ENCODE data around the gene DAZAP2. TPM values are rescaled to one million over a fixed set of nuclear protein-coding genes. Genes with fewer than 3 reads are reported as not detected.

The DAZAP2 gene
- total and polyA plus RNA-seq, 2 of the 13 experiments (the other 11 are each of a cell fraction or from before 2014, with no cell fraction given) = 64.5 to 222 TPM

GRCh38 chr12:51195841-51196240 lies 42.8 kb upstream of the DAZAP2 start:
- Histone ChIP-seq H3K9me3 (ENCODE audit: low read length) (no peaks in the 10 kb centered on the region), H3K36me3 (replicated peaks in 1 of 2; ENCODE audit: control insufficient read depth in 1 of 2, insufficient read depth in 2 of 2, low read length in 2 of 2) (no peaks in the 10 kb centered on the region), H3K4me1 (ENCODE audit: insufficient read depth, low read length) (peaks cover 34% of the 10 kb centered on the region), H3K27ac (ENCODE audit: extremely low read length, insufficient read depth, low read length) (no peak overlapping the region), H3K9ac (ENCODE audit: insufficient read depth, low read depth, low read length) (no peak overlapping the region), H3K27me3 (ENCODE audit: control insufficient read depth in 1 of 2, insufficient read depth in 2 of 2, low read length in 2 of 2) (no peaks in the 10 kb centered on the region; a peak in 1 of 5 replicates), H3K4me2 (ENCODE audit: low read depth, low read length) (no peak overlapping the region), H3K4me3 (replicated peaks in 1 of 3; ENCODE audit: insufficient read depth in 1 of 3, low read depth in 2 of 3, low read length in 3 of 3) (no peak overlapping the region), H3K79me2 (ENCODE audit: insufficient read depth, low read length) (no peaks in the 10 kb centered on the region), H2AFZ (ENCODE audit: low read length) (no peak overlapping the region), H4K20me1 (ENCODE audit: insufficient read depth, low read length) (no peaks in the 10 kb centered on the region)
- ATAC-seq = no peak
- no peak for DNase-seq (ENCODE audit: low spot score)
- no peak for FAIRE-seq
- 68% methylated on average over 5 of the region's 7 CpGs for WGBS (ENCODE audit: low lambda C conversion rate)
- no TSS peak for BruUV-seq (replicated peaks)
- intact Hi-C loops (cut with micrococcal nuclease; ENCODE audit: unreplicated experiment) = no loop called here
- ChIA-PET CTCF (ENCODE audit: low intra/inter-chr PET ratio, low total read pairs) (no interaction called here), POLR2A (no interaction called here)
- in situ Hi-C loops (cut with HindIII; ENCODE audit: extremely low pct_ligation_motif_present, low pct_unique_long_range_greater_than_20kb) = no loop called here
- no peak for TF ChIP-seq ZNF225 (CRISPR knock-in tag; IDR thresholded peaks at IDR 0.05)
- TF ChIP-seq ZNF367 (CRISPR knock-in tag; IDR thresholded peaks at IDR 0.05; ENCODE audit: borderline replicate concordance) = no peak
- no peak for TF ChIP-seq STAT5B (CRISPR knock-in tag; IDR thresholded peaks at IDR 0.05)
- no peak for TF ChIP-seq MAFK (conservative IDR thresholded peaks at IDR 0.05 in 1 of 2, IDR thresholded peaks at IDR 0.05 in 1 of 2; ENCODE audit: low read length in 2 of 2)

- Histone ChIP-seq H3K27ac (ENCODE audit: extremely low read length, insufficient read depth, low read length) (no peak overlapping the region), H3K9ac (ENCODE audit: insufficient read depth, low read depth, low read length) (no peak overlapping the region), H3K9me3 (ENCODE audit: low read length) (no peaks in the 10 kb centered on the region), H3K4me1 (ENCODE audit: insufficient read depth, low read length) (peaks cover 34% of the 10 kb centered on the region), H4K20me1 (ENCODE audit: insufficient read depth, low read length) (no peaks in the 10 kb centered on the region), H3K27me3 (ENCODE audit: control insufficient read depth in 1 of 2, insufficient read depth in 2 of 2, low read length in 2 of 2) (no peaks in the 10 kb centered on the region; a peak in 1 of 5 replicates), H3K4me2 (ENCODE audit: low read depth, low read length) (no peak overlapping the region), H3K4me3 (replicated peaks in 1 of 3; ENCODE audit: insufficient read depth in 1 of 3, low read depth in 2 of 3, low read length in 3 of 3) (no peak overlapping the region), H3K36me3 (replicated peaks in 1 of 2; ENCODE audit: control insufficient read depth in 1 of 2, insufficient read depth in 2 of 2, low read length in 2 of 2) (no peaks in the 10 kb centered on the region), H3K79me2 (ENCODE audit: insufficient read depth, low read length) (no peaks in the 10 kb centered on the region), H2AFZ (ENCODE audit: low read length) (no peak overlapping the region)
- TF ChIP-seq NRL (CRISPR knock-in tag; IDR thresholded peaks at IDR 0.05; ENCODE audit: borderline replicate concordance) = no peak
- TF ChIP-seq PAWR (CRISPR knock-in tag; IDR thresholded peaks at IDR 0.05; ENCODE audit: borderline replicate concordance) = no peak
- TF ChIP-seq GLMP (CRISPR knock-in tag; IDR thresholded peaks at IDR 0.05; ENCODE audit: borderline replicate concordance) = no peak
- TF ChIP-seq MBNL3 (CRISPR knock-in tag; conservative IDR thresholded peaks at IDR 0.05) = no peak
- no peak for TF ChIP-seq REPIN1 (CRISPR knock-in tag; IDR thresholded peaks at IDR 0.05; ENCODE audit: borderline replicate concordance, low read depth)
- no peak for TF ChIP-seq ZFP82 (CRISPR knock-in tag; IDR thresholded peaks at IDR 0.05; ENCODE audit: borderline replicate concordance)
- TF ChIP-seq PREB (CRISPR knock-in tag; IDR thresholded peaks at IDR 0.05) = no peak
- no peak for TF ChIP-seq ZNF12 (CRISPR knock-in tag; IDR thresholded peaks at IDR 0.05)
- TF ChIP-seq HDAC1 (CRISPR knock-in tag; IDR thresholded peaks at IDR 0.05) = no peak
- 65% methylated on average over 6 of the region's 9 CpGs for WGBS (ENCODE audit: low lambda C conversion rate)
- ChIA-PET CTCF (ENCODE audit: low intra/inter-chr PET ratio, low total read pairs) (no interaction called here), POLR2A (no interaction called here)
- DNase-seq (ENCODE audit: low spot score) = no peak
- no TSS peak for BruUV-seq (replicated peaks)
- intact Hi-C loops (cut with micrococcal nuclease; ENCODE audit: unreplicated experiment) = no loop called here
- no peak for FAIRE-seq
- in situ Hi-C loops (cut with HindIII; ENCODE audit: extremely low pct_ligation_motif_present, low pct_unique_long_range_greater_than_20kb) = no loop called here
- ATAC-seq = no peak
Observed at GRCh38 chr12:51196547-51196946, 42.1 kb upstream of the DAZAP2 start.

Data from HepG2 (cell line).